SH-SY5Y (cell line): ENCODE data around the gene EPS15.
A peak's percentile ranks its signal among the peaks of the same experiment; 100 is the strongest.

Source experiments
- GATA2 ChIP-seq: IDR thresholded peaks from 2 replicates; pipeline ENCODE4 v1.6.1; 2011; ENCODE audit warnings: mild to moderate bottlenecking, low read depth, low read length
- GATA3 ChIP-seq: IDR thresholded peaks from 2 replicates; pipeline ENCODE4 v1.6.1; 2011; ENCODE audit warnings: low read depth, mild to moderate bottlenecking, low read length, moderate library complexity

The EPS15 gene

GRCh38 chr1:51526248-51526647, 7.2 kb upstream of the EPS15 start:
- TF ChIP-seq GATA2 (no peak), GATA3 (no peak)

- TF ChIP-seq GATA2, result no peak
- TF ChIP-seq GATA3, result no peak
Observed at GRCh38 chr1:51525295-51525694, 6.2 kb upstream of the EPS15 start.

DNA sequence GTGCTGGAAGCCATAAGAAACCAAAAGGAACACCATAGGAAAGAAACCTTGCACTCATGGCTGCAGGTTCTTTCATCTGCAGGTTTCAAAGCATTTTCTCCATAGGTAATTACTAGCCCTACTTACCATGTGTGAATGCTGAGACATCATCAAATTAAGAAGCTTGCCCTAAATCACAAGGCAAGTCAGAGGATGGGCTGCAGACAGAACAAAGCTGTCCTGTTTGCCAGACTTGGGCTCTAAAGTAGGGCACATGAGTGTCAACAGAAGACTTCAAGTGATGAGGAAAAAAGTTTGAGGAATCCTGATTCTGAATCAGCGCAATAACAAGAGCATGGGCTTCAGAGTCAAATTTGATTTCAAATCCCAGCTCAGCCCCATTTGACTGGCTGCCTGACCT, 5.8 kb upstream of the EPS15 start:
- TF ChIP-seq GATA2 (no peak), GATA3 (no peak)

DNA sequence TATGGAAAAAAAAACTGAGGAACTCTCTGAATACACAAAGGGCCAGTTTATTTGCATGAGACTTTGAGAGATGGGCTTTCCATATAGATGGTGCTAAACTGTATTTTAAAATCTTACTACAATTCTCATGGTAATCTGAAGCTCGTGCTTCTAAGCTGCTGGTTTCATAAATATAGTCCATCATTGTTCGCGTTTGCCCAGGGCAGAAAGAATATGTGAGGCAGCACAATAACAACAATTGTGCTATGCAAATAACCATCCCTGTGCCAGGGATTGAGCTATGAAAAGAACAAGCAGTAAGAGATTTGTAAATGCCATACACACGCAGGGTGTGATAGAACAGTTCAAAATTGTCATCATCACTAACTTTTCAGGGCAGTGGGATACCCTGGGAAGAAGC, 4.9 kb upstream of the EPS15 start:
- TF ChIP-seq GATA2, result no peak
- TF ChIP-seq GATA3, result no peak

DNA sequence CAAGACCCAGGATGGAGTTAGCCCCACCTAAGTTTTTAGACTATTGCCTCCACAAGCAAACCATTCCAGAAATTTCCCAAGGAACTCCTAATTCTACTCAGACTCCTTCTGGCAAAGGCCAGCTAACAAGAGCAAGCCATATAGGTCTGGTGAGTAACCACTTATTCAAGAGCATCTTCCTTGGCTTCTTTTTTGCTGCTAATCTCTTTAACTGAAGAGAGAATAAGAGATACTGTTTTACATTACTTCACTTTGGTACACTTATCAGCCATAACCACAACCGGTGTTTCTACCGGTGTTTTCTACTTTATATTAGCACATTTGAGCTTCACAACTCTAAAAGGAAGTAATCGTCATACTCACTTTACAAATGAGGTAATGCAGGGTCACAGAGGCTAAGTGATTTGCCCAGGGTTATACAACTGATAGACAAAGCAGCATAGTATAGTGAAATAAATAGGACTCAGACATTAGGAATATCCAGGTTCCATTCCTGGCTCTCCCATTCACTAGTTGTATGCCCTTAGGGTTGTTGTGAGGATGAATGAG, 1.7 kb upstream of the EPS15 start:
- TF ChIP-seq GATA3, result no peak
- TF ChIP-seq GATA2, result no peak

DNA sequence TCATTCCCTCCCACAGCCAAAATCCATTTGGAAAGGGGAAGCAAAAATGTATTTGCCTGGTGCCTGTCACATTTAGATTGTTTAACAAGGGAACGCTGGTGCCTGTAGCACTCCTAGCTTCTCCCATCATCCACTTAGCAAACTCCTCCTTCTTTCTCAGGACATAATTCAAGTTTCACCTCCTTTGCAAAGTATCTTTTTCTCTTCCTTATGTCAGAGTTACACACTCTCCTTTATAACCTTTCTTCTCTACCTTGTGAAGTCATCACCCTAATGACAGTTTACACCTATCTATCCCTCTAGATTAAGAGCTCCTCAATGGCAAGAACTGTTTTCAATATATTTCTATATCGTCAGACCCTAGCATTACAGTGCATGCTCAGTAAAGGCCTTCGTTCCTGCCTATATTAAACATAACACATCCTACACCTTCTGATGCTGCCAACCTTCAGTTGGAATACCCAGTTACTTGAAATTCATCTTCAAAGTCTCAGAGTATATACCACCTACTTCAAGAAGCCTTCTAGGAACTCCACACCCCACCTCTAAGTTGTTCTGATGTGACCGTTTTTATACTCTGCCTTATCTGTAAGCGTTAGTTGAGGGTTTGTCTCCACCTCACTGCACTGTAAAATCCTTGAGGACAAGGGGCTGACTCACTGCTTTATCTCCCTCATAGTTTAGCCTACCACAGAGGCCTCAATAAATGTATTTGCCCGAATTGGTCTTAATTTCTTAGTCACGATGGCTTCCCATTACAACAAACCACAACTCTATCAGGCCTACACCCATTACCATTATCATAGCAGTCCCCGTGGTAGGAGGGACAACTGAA, 1.0 kb upstream of the EPS15 start:
- no peak for TF ChIP-seq GATA2
- TF ChIP-seq GATA3, result no peak

- TF ChIP-seq GATA3 (no peak), GATA2 (no peak)
Observed at GRCh38 chr1:51518586-51519047, 449 bp downstream of the EPS15 start.

GRCh38 chr1:51518033-51518585, 957 bp downstream of the EPS15 start:
- TF ChIP-seq GATA2 (no peak; the same call in 1 of the 2 replicates), GATA3 (no peak)

- TF ChIP-seq GATA2, result 0 out of 2 replicates have a peak, but pooled peaks have one; percentile 49
- no peak for TF ChIP-seq GATA3
Observed at GRCh38 chr1:51517361-51518032, 1.6 kb downstream of the EPS15 start.

- no peak for TF ChIP-seq GATA3
Observed at GRCh38 chr1:51516649-51517158, 2.4 kb downstream of the EPS15 start.

GRCh38 chr1:51515982-51516648, 3.0 kb downstream of the EPS15 start:
- TF ChIP-seq GATA3 (no peak), GATA2 (no peak)

DNA sequence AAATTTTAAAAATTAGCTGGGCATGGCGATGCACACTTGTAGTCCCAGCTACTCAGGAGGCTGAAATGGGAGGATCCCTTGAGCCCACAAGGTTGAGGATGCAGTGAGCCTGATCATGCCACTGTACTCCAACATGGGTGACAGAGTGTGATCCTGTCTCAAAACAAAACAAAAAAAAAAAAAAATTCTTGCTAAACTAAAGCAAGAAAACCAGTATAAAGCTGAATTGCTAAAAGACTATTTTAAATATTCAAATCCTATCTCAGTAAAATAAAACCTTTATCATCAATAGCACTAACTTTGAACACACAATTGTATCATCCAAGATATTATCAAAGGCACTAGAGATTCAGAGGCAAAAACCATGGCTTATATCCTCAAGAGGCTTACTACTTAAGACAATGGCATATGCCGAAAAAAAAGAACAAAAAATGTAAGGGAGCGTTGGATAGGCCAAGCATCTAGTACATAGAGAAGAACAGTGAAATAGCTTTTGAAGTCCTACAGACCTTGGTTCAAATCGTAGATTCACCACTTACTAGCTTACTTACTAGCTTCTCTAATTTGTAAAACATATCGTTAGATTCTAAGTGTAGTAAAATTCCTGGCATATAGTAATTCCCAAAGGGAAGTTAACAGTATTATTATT, 3.6 kb downstream of the EPS15 start:
- TF ChIP-seq GATA3, result no peak
- TF ChIP-seq GATA2, result no peak

GRCh38 chr1:51514733-51515132, 4.3 kb downstream of the EPS15 start:
- TF ChIP-seq GATA3 (no peak), GATA2 (no peak)
